Measurements from ENCODE around the gene CCDC38. TPM values are rescaled to one million over a fixed set of nuclear protein-coding genes. Genes with fewer than 3 reads are reported as not detected.

Gene CCDC38
- total RNA-seq, 1 donor, result under 0.01 TPM

DNA sequence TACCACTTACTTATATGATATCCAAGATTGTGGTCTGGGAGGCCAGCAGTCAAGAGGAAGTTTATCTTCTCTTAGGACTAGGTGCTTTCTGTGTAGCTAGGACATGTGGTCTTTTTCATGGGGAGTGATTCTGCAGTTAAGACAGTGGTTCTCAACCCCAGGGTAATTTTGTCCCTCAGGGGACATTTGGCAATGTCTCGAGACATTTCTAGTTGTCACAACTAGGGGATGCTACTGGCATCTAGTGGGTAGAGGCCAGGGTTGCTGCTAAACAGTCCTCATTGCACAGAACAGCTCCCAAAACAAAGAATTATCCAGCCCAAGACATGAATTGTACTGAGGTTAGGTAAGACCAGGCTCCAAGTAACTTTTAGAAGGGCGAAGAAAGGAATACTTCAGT is 20.7 kb upstream of the CCDC38 start:
- Histone ChIP-seq H3K36me3 (ENCODE audit: insufficient read depth, low read length) (no peaks in the 10 kb centered on the region), H3K4me1 (ENCODE audit: insufficient read depth, low read length) (no peaks in the 10 kb centered on the region), H3K79me2 (ENCODE audit: insufficient read depth, low read length) (no peaks in the 10 kb centered on the region), H3K4me3 (ENCODE audit: insufficient read depth, low read length) (no peak overlapping the region), H3K4me2 (ENCODE audit: insufficient read depth, low read length) (no peak overlapping the region), H4K20me1 (ENCODE audit: insufficient read depth, low read length) (no peaks in the 10 kb centered on the region), H3K27me3 (ENCODE audit: insufficient read depth, low read length) (peaks cover 3% of the 10 kb centered on the region), H3K27ac (ENCODE audit: low read depth, low read length) (no peak overlapping the region), H3K9me3 (ENCODE audit: low read depth, low read length) (no peaks in the 10 kb centered on the region), H2AFZ (ENCODE audit: low read length) (no peak overlapping the region)
- no peak for DNase-seq (ENCODE audit: insufficient read length, low spot score, missing footprints)
- TF ChIP-seq, protein P1, sequence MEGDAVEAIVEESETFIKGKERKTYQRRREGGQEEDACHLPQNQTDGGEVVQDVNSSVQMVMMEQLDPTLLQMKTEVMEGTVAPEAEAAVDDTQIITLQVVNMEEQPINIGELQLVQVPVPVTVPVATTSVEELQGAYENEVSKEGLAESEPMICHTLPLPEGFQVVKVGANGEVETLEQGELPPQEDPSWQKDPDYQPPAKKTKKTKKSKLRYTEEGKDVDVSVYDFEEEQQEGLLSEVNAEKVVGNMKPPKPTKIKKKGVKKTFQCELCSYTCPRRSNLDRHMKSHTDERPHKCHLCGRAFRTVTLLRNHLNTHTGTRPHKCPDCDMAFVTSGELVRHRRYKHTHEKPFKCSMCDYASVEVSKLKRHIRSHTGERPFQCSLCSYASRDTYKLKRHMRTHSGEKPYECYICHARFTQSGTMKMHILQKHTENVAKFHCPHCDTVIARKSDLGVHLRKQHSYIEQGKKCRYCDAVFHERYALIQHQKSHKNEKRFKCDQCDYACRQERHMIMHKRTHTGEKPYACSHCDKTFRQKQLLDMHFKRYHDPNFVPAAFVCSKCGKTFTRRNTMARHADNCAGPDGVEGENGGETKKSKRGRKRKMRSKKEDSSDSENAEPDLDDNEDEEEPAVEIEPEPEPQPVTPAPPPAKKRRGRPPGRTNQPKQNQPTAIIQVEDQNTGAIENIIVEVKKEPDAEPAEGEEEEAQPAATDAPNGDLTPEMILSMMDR (IDR thresholded peaks at IDR 0.05; ENCODE audit: extremely low read depth, low read depth, low read length), result peak; percentile 22

DNA sequence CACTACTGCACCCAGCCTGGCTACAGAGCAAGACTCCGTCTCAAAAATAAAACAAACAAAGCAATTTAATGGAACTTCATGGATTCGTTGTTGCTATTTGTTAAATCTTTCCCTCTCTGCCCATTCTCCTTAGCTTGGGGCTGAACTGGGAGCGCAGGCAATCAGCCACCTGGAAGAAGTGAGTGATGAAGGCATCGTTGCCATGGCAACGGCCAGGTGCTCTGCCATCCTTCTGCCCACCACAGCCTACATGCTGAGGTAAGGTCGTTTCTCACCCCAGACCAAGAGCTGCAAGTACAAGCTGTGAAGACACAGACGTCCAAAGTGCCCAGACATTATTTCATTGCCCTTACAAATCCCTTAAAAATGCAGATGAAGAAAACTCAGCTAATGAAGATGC is 19.8 kb upstream of the CCDC38 start:
- no peaks in the 10 kb centered on the region for H3K36me3 ChIP-seq (ENCODE audit: insufficient read depth, low read length)
- H3K27me3 ChIP-seq (ENCODE audit: insufficient read depth, low read length), result peaks cover 6% of the 10 kb centered on the region
- no peaks in the 10 kb centered on the region for H4K20me1 ChIP-seq (ENCODE audit: insufficient read depth, low read length)
- no peak overlapping the region for H2AFZ ChIP-seq (ENCODE audit: low read length)
- H3K9me3 ChIP-seq (ENCODE audit: low read depth, low read length), result no peaks in the 10 kb centered on the region
- no peak for DNase-seq (ENCODE audit: insufficient read length, low spot score, missing footprints)
- H3K4me1 ChIP-seq (ENCODE audit: insufficient read depth, low read length), result no peaks in the 10 kb centered on the region
- TF ChIP-seq, protein P1 (IDR thresholded peaks at IDR 0.05; ENCODE audit: extremely low read depth, low read depth, low read length), result no peak
- no peak overlapping the region for H3K27ac ChIP-seq (ENCODE audit: low read depth, low read length)
- no peak overlapping the region for H3K4me3 ChIP-seq (ENCODE audit: insufficient read depth, low read length)
- no peak overlapping the region for H3K4me2 ChIP-seq (ENCODE audit: insufficient read depth, low read length)
- H3K79me2 ChIP-seq (ENCODE audit: insufficient read depth, low read length), result no peaks in the 10 kb centered on the region

- Histone ChIP-seq H3K4me2 (ENCODE audit: insufficient read depth, low read length) (peak overlapping the region; percentile 48), H2AFZ (ENCODE audit: low read length) (no peak overlapping the region), H3K27me3 (ENCODE audit: insufficient read depth, low read length) (peaks cover 7% of the 10 kb centered on the region), H4K20me1 (ENCODE audit: insufficient read depth, low read length) (no peaks in the 10 kb centered on the region), H3K36me3 (ENCODE audit: insufficient read depth, low read length) (no peaks in the 10 kb centered on the region), H3K4me3 (ENCODE audit: insufficient read depth, low read length) (no peak overlapping the region), H3K9me3 (ENCODE audit: low read depth, low read length) (no peaks in the 10 kb centered on the region), H3K27ac (ENCODE audit: low read depth, low read length) (no peak overlapping the region), H3K79me2 (ENCODE audit: insufficient read depth, low read length) (no peaks in the 10 kb centered on the region), H3K4me1 (ENCODE audit: insufficient read depth, low read length) (no peaks in the 10 kb centered on the region)
- no peak for DNase-seq (ENCODE audit: insufficient read length, low spot score, missing footprints)
- TF ChIP-seq, protein P1 (IDR thresholded peaks at IDR 0.05; ENCODE audit: extremely low read depth, low read depth, low read length), result no peak
Observed at GRCh38 chr12:95960241-95960640, 17.8 kb upstream of the CCDC38 start.

DNA sequence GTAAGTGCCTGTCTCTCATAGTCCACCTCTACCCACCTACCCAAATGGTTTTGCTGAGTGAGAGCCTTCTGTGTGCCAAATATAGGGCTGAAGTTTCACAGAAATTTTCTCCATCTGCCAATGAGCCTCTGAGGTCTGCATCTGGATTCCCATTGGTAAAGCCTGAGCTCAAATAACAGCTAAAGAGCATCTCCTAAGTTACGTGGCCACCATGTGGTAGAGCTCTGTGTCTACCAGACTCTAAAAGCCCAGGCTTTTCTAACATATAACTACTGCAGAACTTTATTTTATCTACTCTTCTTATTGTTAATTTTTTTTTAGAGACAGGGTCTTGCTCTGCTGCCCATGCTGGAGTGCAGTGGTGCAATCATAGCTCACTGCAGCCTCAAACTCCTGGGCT is 16.7 kb upstream of the CCDC38 start:
- Histone ChIP-seq H3K36me3 (ENCODE audit: insufficient read depth, low read length) (no peaks in the 10 kb centered on the region), H4K20me1 (ENCODE audit: insufficient read depth, low read length) (no peaks in the 10 kb centered on the region), H3K27ac (ENCODE audit: low read depth, low read length) (no peak overlapping the region), H3K4me1 (ENCODE audit: insufficient read depth, low read length) (no peaks in the 10 kb centered on the region), H3K79me2 (ENCODE audit: insufficient read depth, low read length) (no peaks in the 10 kb centered on the region), H3K9me3 (ENCODE audit: low read depth, low read length) (no peaks in the 10 kb centered on the region), H3K4me2 (ENCODE audit: insufficient read depth, low read length) (no peak overlapping the region), H2AFZ (ENCODE audit: low read length) (no peak overlapping the region), H3K27me3 (ENCODE audit: insufficient read depth, low read length) (peaks cover 7% of the 10 kb centered on the region), H3K4me3 (ENCODE audit: insufficient read depth, low read length) (no peak overlapping the region)
- TF ChIP-seq, protein P1 (IDR thresholded peaks at IDR 0.05; ENCODE audit: extremely low read depth, low read depth, low read length), result peak; percentile 31
- peak; percentile 81 for DNase-seq (ENCODE audit: insufficient read length, low spot score, missing footprints)
